Esophagus squamous epithelium (tissue), 5 donors: ENCODE data around the gene GSG1L2. TPM values are rescaled to one million over a fixed set of nuclear protein-coding genes. Genes with fewer than 3 reads are reported as not detected.
A peak's percentile ranks its signal among the peaks of the same experiment; 100 is the strongest.

Experiments
- DNase-seq: peaks from one replicate; lab custom pipeline; 2025; lab: John Stamatoyannopoulos, UW
- H3K27ac ChIP-seq, 4 donors: fragments of 200-600 bp; sonication (generic); one replicate each; pipeline ENCODE4 v1.5.1; 2016 to 2019; ENCODE audit warnings: mild to moderate bottlenecking in 1 of 4
- H3K27me3 ChIP-seq, 4 donors: fragments of 200-600 bp; sonication (generic); 1 replicate in 3 of 4; 2 replicates in 1 of 4; pipeline versions ENCODE4 v1.5.1 to v1.6.0; 2017 to 2021; ENCODE audit warnings: antibody characterized with exemption in 1 of 4
- H3K36me3 ChIP-seq, 3 donors: fragments of 200-600 bp; sonication (generic); one replicate each; pipeline ENCODE4 v1.5.1; 2016 to 2019
- H3K4me1 ChIP-seq, 3 donors: fragments of 200-600 bp; sonication (generic); one replicate each; pipeline ENCODE4 v1.5.1; 2017 to 2019
- H3K4me3 ChIP-seq, 4 donors: fragments of 200-600 bp; sonication (generic); 1 replicate in 3 of 4; 2 replicates in 1 of 4; pipeline ENCODE4 v1.5.1; 2016 to 2019; ENCODE audit warnings: mild to moderate bottlenecking in 2 of 4, moderate library complexity in 1 of 4
- H3K9me3 ChIP-seq, 3 donors: fragments of 200-600 bp; sonication (generic); one replicate each; pipeline ENCODE4 v1.5.1; 2016 to 2019
- POLR2A ChIP-seq, 4 donors: fragments of 450-650 bp; IDR thresholded peaks; one replicate each; pipeline ENCODE4 v1.6.1; 2017; ENCODE audit warnings: antibody characterized with exemption in 4 of 4, mild to moderate bottlenecking in 4 of 4, moderate library complexity in 3 of 4
- WGBS, 2 donors: methylation state at CpG; one replicate each; pipeline ENCODE4 v1.1.5; 2018; 5-methylcytosine and 5-hydroxymethylcytosine counted together
- intact Hi-C: fragments of 100-400 bp; cut with DNase I; formaldehyde crosslinking; loops from one replicate; pipeline ENCODE4 v1.15.0; 2022
- total RNA-seq, 4 donors: library from RNA; depleted of rRNA; stranded (reverse); fragments of >200 nt; gene quantifications; one replicate each; pipeline ENCODE4 v1.1.0, GENCODE V29; 2016
- TF ChIP-seq, protein P1 (sequence below), 6 experiments: fragments of 450-650 bp in 4 of 6; fragments of 200-600 bp in 2 of 6; sonication (generic) in 2 of 6; IDR thresholded peaks; one replicate each; pipeline ENCODE4 v1.5.1; 2016 to 2019; ENCODE audit warnings: antibody characterized with exemption in 6 of 6, mild to moderate bottlenecking in 4 of 6, moderate library complexity in 4 of 6
- donor health status: DM: yes; HTN: yes; CAD: no.

Gene GSG1L2
- total RNA-seq, 4 donors from 2014 or later = not detected

- TF ChIP-seq POLR2A (IDR thresholded peaks at IDR 0.05) = no peak
- TF ChIP-seq, protein P1, sequence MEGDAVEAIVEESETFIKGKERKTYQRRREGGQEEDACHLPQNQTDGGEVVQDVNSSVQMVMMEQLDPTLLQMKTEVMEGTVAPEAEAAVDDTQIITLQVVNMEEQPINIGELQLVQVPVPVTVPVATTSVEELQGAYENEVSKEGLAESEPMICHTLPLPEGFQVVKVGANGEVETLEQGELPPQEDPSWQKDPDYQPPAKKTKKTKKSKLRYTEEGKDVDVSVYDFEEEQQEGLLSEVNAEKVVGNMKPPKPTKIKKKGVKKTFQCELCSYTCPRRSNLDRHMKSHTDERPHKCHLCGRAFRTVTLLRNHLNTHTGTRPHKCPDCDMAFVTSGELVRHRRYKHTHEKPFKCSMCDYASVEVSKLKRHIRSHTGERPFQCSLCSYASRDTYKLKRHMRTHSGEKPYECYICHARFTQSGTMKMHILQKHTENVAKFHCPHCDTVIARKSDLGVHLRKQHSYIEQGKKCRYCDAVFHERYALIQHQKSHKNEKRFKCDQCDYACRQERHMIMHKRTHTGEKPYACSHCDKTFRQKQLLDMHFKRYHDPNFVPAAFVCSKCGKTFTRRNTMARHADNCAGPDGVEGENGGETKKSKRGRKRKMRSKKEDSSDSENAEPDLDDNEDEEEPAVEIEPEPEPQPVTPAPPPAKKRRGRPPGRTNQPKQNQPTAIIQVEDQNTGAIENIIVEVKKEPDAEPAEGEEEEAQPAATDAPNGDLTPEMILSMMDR (IDR thresholded peaks at IDR 0.05) = no peak
- DNase-seq = no peak
- no peaks in the 10 kb centered on the region for H3K9me3 ChIP-seq
- H3K36me3 ChIP-seq = no peaks in the 10 kb centered on the region
- H3K4me3 ChIP-seq = no peak overlapping the region
- intact Hi-C loops = no loop called here
- 67 to 93% methylated on average over 4 of the region's 4 CpGs for WGBS, 2 donors
- peaks cover 0 to 16% (median 5%) of the 10 kb centered on the region in 3 donors for H3K4me1 ChIP-seq
- H3K27ac ChIP-seq = no peak overlapping the region
- H3K27me3 ChIP-seq = no peaks in the 10 kb centered on the region
Observed at GRCh38 chr17:9845306-9845705, 23.4 kb upstream of the GSG1L2 start.

DNA sequence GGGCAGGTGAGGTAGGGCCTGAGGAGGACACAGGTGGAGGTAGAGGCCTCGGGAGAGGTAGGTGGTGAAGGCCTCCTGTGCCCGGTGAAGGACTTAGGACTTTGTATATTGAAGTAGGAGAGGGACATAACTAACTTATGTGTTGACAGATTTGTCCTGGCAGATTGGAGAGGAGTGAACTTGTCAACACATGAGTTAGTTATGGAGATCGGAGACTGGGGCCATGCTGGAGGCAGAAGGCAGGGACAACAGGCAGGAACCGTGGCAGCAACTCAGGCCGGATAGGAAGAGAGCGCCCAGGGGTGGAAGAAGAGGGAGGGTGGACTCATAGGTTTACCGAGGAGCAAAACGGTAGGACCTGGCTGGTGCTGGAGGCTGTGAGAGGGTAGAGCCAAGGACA, 22.3 kb upstream of the GSG1L2 start:
- DNase-seq = no peak
- H3K27me3 ChIP-seq = no peaks in the 10 kb centered on the region

DNA sequence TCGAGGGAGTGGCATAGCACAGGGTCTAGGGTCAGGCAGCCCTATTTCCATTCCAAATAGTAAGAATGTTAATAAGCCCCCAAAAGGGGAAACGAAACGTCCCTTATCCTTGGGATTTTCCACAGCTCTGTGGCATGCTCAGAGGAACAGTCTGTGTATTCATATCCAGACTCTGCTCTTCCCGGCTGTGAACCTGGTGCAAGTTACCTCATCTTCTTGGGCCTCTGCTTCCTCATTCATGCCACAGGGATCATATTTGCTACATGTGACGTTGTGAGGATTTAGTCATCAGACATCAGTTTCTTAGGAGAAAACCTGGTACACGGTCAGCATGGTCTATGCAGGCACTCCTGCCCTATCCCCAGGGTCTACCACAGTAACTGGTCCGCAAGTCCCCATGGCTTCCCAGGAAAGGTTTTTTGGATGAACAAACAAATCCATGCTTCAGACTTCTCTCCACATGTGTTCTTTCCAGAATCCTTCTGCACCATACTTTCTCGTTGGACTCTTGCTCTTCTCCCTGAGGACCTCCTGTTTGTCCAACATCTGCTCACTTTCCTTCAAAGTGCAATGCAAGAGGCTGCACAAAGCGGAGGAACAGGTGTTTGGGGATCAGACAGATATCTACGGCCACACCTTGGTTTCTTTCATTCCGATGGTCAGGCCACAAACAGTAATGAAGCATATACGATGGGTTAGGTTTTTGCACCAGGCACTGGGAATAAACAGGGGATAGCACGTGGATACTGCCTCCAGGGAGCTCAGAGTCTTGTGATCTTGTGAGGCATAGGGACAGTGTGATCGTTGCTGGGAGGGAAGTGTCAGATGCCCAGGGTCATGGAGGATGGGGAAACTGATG, 21.5 kb upstream of the GSG1L2 start:
- 69 to 73% methylated on average over 13 to 14 of the region's 14 CpGs for WGBS, 2 donors
- TF ChIP-seq, protein P1 (IDR thresholded peaks at IDR 0.05) = no peak
- no peak for TF ChIP-seq POLR2A (IDR thresholded peaks at IDR 0.05)

More for the DNA sequence above, 22.3 kb upstream of the GSG1L2 start:
- intact Hi-C loops = no loop called here
- Histone ChIP-seq H3K9me3 (no peaks in the 10 kb centered on the region), H3K27ac (no peak overlapping the region), H3K4me1 (peaks cover 0 to 21% (median 5%) of the 10 kb centered on the region in 3 donors), H3K4me3 (no peak overlapping the region), H3K36me3 (no peaks in the 10 kb centered on the region)
- no peak for TF ChIP-seq POLR2A (IDR thresholded peaks at IDR 0.05)
- TF ChIP-seq, protein P1 (IDR thresholded peaks at IDR 0.05) = no peak
- 75 to 88% methylated on average over 8 of the region's 8 CpGs for WGBS, 2 donors

GRCh38 chr17:9842057-9842758, 20.3 kb upstream of the GSG1L2 start:
- Histone ChIP-seq H3K27ac (peak overlapping the region; percentile 47 to 91 (median 70)), H3K4me1 (peaks cover 0 to 38% (median 9%) of the 10 kb centered on the region in 3 donors), H3K9me3 (no peaks in the 10 kb centered on the region), H3K27me3 (no peaks in the 10 kb centered on the region), H3K36me3 (no peaks in the 10 kb centered on the region), H3K4me3 (no peak overlapping the region)
- WGBS, 2 donors = 41 to 60% methylated on average over 7 to 10 of the region's 14 CpGs
- no peak for TF ChIP-seq POLR2A (IDR thresholded peaks at IDR 0.05)
- TF ChIP-seq, protein P1 (IDR thresholded peaks at IDR 0.05) = no peak
- intact Hi-C loops = no loop called here
- DNase-seq = no peak

More for the DNA sequence above, 21.5 kb upstream of the GSG1L2 start:
- no peak overlapping the region for H3K4me3 ChIP-seq
- intact Hi-C loops = no loop called here
- H3K36me3 ChIP-seq = no peaks in the 10 kb centered on the region
- DNase-seq = no peak
- H3K27me3 ChIP-seq = no peaks in the 10 kb centered on the region
- H3K27ac ChIP-seq = peak overlapping the region; percentile 47 to 91 (median 70)
- H3K9me3 ChIP-seq = no peaks in the 10 kb centered on the region
- peaks cover 0 to 29% (median 5%) of the 10 kb centered on the region in 3 donors for H3K4me1 ChIP-seq

GRCh38 chr17:9839433-9839832, 17.6 kb upstream of the GSG1L2 start:
- Histone ChIP-seq H3K9me3 (no peaks in the 10 kb centered on the region), H3K27me3 (no peaks in the 10 kb centered on the region), H3K27ac (no peak overlapping the region), H3K36me3 (no peaks in the 10 kb centered on the region), H3K4me3 (no peak overlapping the region), H3K4me1 (peaks cover 0 to 40% (median 9%) of the 10 kb centered on the region in 3 donors)
- intact Hi-C loops = no loop called here
- TF ChIP-seq, protein P1 (IDR thresholded peaks at IDR 0.05) = no peak
- TF ChIP-seq POLR2A (IDR thresholded peaks at IDR 0.05) = no peak
- DNase-seq = no peak
- 30 to 51% methylated on average over 4 of the region's 4 CpGs for WGBS, 2 donors
